ENCODE measurements around the gene ALPP. TPM values are rescaled to one million over a fixed set of nuclear protein-coding genes. Genes with fewer than 3 reads are reported as not detected.
"Not testable (repeated sequence)": the region's sequence is repeated elsewhere in the genome, so short reads cannot be mapped to it uniquely, and the experiment has no call there.

ALPP gene
- total RNA-seq, 2 donors from 2014 or later, result not detected

DNA sequence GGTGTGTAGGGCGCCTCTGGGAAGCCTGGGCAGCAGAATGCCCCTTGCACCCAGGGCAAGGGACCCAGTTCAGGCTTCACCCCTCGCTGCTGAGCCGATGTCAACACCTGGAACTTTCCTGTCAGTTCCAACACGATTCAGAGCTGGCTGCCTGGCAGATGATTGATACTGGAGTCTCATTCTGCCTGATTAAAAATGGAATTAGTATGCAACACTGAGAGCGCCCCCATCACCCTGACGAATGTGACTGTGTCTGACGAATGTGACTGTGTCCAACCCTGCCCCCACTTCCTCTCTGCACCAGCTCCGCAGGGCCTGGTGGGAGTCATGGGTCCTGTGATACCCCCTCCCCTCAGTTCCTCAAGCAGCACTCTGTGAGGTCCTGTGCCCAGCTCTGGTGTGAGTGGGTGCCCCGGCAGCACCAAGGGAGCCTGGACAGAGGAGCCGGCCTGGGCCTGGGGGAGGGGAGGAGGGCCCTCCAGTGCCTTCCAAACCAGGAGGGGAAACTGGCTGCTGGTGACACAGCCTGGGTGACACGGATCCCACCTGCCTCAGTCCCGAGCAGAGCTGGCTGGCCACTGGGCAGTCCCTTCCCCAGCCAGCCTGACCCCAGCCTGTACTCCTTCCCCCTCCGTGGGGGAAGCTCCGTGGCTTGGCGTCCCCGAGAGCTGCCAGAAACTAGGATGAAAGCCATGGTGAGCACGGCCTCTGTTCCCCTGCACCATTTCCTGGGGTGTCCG, 41.4 kb upstream of the ALPP start:
- TF ChIP-seq, protein P1, sequence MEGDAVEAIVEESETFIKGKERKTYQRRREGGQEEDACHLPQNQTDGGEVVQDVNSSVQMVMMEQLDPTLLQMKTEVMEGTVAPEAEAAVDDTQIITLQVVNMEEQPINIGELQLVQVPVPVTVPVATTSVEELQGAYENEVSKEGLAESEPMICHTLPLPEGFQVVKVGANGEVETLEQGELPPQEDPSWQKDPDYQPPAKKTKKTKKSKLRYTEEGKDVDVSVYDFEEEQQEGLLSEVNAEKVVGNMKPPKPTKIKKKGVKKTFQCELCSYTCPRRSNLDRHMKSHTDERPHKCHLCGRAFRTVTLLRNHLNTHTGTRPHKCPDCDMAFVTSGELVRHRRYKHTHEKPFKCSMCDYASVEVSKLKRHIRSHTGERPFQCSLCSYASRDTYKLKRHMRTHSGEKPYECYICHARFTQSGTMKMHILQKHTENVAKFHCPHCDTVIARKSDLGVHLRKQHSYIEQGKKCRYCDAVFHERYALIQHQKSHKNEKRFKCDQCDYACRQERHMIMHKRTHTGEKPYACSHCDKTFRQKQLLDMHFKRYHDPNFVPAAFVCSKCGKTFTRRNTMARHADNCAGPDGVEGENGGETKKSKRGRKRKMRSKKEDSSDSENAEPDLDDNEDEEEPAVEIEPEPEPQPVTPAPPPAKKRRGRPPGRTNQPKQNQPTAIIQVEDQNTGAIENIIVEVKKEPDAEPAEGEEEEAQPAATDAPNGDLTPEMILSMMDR (IDR thresholded peaks at IDR 0.05), result no peak
- no peak overlapping the region for H3K27ac ChIP-seq
- no peaks in the 10 kb centered on the region for H3K36me3 ChIP-seq
- no peaks in the 10 kb centered on the region for H3K9me3 ChIP-seq
- H3K27me3 ChIP-seq, result no peaks in the 10 kb centered on the region
- DNase-seq (ENCODE audit: low spot score), result no peak
- H3K4me1 ChIP-seq, result no peaks in the 10 kb centered on the region
- no peak overlapping the region for H3K4me3 ChIP-seq

DNA sequence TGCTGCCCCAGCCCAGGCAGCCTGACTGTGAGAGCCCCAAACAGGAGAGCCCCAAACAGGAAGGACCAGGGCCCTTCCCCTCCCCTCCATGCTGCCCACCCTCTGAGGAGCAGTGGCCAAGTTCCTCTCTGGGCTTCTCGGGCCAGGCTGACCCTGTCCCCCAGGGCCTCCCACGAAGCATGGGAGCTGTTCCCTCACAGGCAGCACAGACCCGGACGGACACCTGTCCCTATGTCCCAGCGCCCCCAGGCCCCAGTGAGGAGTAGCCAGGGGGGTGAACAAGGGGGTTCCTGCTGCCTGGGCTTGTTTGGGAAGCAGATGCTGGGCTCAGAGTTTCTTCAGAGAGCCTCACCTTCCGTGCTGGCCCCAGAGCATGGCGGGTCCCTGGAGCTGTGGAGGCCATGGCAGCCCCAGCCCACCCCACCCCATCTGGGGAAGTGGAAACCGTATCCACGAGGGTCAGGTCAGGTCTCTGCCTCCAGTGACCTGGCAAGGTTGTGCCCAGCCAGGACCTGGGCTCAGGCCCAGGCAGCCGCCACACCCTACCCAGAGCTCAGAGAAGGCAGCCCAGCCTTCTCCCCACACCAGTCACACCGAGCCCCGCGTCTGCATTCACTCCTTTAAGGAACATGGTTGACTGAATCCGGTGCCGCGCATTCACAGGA, 40.3 kb upstream of the ALPP start:
- H3K4me3 ChIP-seq; H3K36me3 ChIP-seq; H3K4me1 ChIP-seq; H3K27me3 ChIP-seq; H3K27ac ChIP-seq; H3K9me3 ChIP-seq; DNase-seq (ENCODE audit: low spot score): not testable (repeated sequence)

DNA sequence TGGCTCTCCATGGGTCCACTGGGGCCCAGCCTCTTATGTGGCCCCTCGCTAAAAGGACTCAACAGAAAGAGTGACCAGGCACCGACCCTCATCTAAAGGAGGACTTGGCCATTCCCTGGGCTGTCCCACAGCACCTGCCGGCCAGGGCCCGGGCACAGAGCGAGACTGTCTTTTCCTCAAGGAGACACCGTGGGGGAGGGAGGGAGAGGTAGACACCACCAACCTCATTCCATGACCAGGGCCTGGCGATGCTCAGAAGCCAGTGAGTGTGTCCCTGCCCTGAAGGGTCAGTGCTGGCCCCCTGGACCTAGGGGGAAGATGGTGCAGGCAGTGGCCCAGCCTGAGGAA, 39.8 kb upstream of the ALPP start:
- DNase-seq (ENCODE audit: low spot score), result no peak
- TF ChIP-seq, protein P1 (IDR thresholded peaks at IDR 0.05), result no peak

DNA sequence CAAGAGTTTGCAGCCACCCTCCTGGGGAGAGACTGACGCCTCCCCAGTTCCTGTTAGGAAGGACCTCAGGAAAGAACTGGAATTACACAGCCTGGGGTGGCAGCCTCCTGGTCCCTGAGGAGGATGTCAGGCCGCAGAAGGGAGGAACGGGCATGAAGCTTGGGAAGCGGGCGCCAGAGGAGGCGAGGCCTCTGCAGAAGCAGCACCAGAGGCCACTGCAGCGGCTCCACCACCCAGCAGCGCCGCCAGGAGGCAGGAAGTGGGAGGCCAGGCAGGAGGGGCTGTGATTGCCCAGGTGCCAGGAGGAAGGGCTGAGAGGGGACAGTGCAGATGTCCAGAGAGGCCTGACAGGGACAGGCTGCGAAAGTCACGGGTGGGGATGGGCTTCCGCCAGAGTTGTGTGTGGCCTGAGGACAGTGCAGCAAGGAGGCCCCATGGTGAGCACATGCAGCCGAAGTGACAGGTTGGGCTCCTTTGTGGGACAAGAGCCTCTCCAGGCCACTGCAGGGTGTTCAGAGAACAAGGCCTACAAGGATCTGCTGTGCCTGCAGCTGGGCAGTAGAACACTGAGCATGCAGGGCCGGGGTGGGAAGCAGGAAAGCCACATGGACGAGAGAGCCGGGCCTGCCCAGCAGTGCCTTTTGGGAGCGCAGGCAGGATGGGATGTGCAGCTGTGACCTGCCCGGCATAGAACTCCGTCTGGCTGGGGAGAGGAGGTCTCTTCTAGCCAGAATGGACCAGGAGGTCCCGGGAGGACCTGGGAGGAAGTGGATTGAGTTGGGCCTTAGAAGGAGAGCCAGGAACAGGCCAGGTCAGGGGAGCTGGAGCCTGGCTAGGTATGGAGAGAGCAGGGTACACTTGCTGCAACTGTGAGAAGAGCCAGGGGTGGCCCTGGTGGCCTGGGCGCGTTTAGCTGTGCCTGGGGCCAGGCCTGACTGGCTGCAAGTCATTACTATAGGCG, 39.1 kb upstream of the ALPP start:
- no peaks in the 10 kb centered on the region for H3K27me3 ChIP-seq
- H3K27ac ChIP-seq, result no peak overlapping the region
- DNase-seq (ENCODE audit: low spot score), result no peak
- H3K4me1 ChIP-seq, result no peaks in the 10 kb centered on the region
- no peaks in the 10 kb centered on the region for H3K9me3 ChIP-seq
- H3K4me3 ChIP-seq, result no peak overlapping the region
- TF ChIP-seq, protein P1 (IDR thresholded peaks at IDR 0.05), result no peak
- H3K36me3 ChIP-seq, result no peaks in the 10 kb centered on the region

More for the DNA sequence above, 39.8 kb upstream of the ALPP start:
- Histone ChIP-seq H3K27me3 (no peaks in the 10 kb centered on the region), H3K9me3 (no peaks in the 10 kb centered on the region), H3K4me1 (no peaks in the 10 kb centered on the region), H3K4me3 (no peak overlapping the region), H3K27ac (no peak overlapping the region), H3K36me3 (no peaks in the 10 kb centered on the region)

DNA sequence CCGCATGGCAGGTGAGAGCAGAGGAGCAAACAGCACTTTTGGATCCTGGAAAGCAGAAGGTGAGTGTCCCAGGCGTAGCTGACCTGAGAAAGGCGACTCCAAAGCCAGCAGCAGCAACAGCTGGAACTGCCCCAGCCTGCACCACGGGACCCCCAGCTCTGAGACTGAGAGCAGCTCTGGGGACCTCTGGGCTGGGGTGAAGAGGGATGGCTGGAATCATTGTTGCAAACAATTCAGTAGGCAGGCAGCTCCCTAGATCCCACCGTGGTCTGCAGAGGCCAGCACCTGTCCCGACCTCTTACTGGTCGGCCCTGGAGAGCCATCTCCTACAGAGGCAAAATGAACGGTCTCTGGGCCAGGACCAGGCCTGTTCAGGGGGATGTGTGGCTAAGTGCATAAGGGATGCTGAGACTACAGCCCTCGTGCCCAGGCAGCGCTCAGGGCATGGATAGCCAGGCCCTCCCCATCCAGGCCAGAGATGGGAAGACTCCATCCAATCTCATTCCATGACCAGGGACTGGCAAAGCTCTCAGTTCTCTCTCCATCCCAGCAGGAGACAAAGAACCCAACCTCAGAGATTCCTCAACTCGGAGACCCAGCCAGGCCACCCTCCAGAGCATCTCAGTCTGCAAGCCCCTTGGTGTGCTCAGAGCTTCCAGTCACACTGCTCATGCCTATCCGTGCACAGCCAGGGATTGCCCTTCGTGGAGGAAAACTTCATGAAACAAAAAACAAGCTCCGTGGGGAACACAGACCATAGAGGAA, 38.2 kb upstream of the ALPP start:
- Histone ChIP-seq H3K4me1 (no peaks in the 10 kb centered on the region), H3K27me3 (no peaks in the 10 kb centered on the region), H3K36me3 (no peaks in the 10 kb centered on the region), H3K4me3 (no peak overlapping the region), H3K27ac (no peak overlapping the region), H3K9me3 (no peaks in the 10 kb centered on the region)
- TF ChIP-seq, protein P1 (IDR thresholded peaks at IDR 0.05), result no peak
- DNase-seq (ENCODE audit: low spot score), result no peak

Data from right atrium auricular region (tissue), 2 donors.